Left ventricle myocardium superior (tissue), 1 donor: ENCODE data around the gene PUS7L. TPM values are rescaled to one million over a fixed set of nuclear protein-coding genes. Genes with fewer than 3 reads are reported as not detected.
A peak's percentile ranks its signal among the peaks of the same experiment; 100 is the strongest.
"Not testable (repeated sequence)": the region's sequence is repeated elsewhere in the genome, so short reads cannot be mapped to it uniquely, and the experiment has no call there.

Experiments used
- ATAC-seq: fragments of 200-7000 bp; cut with Tn5 transposase; one replicate; pipeline ENCODE4 v1.9.1; 2020; ENCODE audit warnings: mild to moderate bottlenecking, moderate library complexity
- DNase-seq: peaks from one replicate; pipeline ENCODE4 v3.0.0-alpha.2; 2020
- intact Hi-C: fragments of 100-400 bp; cut with micrococcal nuclease; formaldehyde crosslinking; loops from one replicate; pipeline ENCODE4 v1.11.0; 2022
- total RNA-seq: library from RNA; stranded (reverse); fragmentation: NEBNext Ultra II Directional; extraction: Animal tissue kit (Norgen Biotek cat#: 25700); gene quantifications from one replicate; pipeline ENCODE4 v1.2.1, GENCODE V29; 2021
- donor health status: DM: no; HTN: yes; CAD: no; lungs with severe emphysema.

PUS7L gene
- total RNA-seq, 1 donor from 2014 or later: 5.1 TPM

- peak; percentile 44 for ATAC-seq
Observed at GRCh38 chr12:43758247-43758727, 303 bp downstream of the PUS7L start.

GRCh38 chr12:43754015-43754414, 4.6 kb downstream of the PUS7L start:
- DNase-seq (no peak), ATAC-seq (no peak)
- intact Hi-C loops: no loop called here

More at GRCh38 chr12:43758247-43758727, 303 bp downstream of the PUS7L start:
- intact Hi-C loops: no loop called here
- peak; percentile 35 for DNase-seq

GRCh38 chr12:43751360-43751759, 7.2 kb downstream of the PUS7L start:
- intact Hi-C loops, ATAC-seq, DNase-seq: not testable (repeated sequence)

GRCh38 chr12:43750814-43751213, 7.8 kb downstream of the PUS7L start:
- intact Hi-C loops: no loop called here
- no peak for DNase-seq
- no peak for ATAC-seq

- intact Hi-C loops: no loop called here
- no peak for ATAC-seq
- no peak for DNase-seq
Observed at GRCh38 chr12:43749016-43749415, 9.6 kb downstream of the PUS7L start.

- DNase-seq: no peak
- no peak for ATAC-seq
- intact Hi-C loops: no loop called here
Observed at GRCh38 chr12:43744826-43745225, 13.8 kb downstream of the PUS7L start.

GRCh38 chr12:43742106-43742505, 16.5 kb downstream of the PUS7L start:
- ATAC-seq (no peak), DNase-seq (no peak)
- intact Hi-C loops: no loop called here

GRCh38 chr12:43740511-43741100, 18.0 kb downstream of the PUS7L start:
- DNase-seq (no peak), ATAC-seq (no peak)
- intact Hi-C loops: no loop called here

GRCh38 chr12:43737646-43738045, 20.9 kb downstream of the PUS7L start:
- ATAC-seq (no peak), DNase-seq (no peak)
- intact Hi-C loops: no loop called here

- no peak for ATAC-seq
- intact Hi-C loops: no loop called here
- DNase-seq: no peak
Observed at GRCh38 chr12:43736927-43737440, 21.6 kb downstream of the PUS7L start.

- ATAC-seq (no peak), DNase-seq (no peak)
- intact Hi-C loops: no loop called here
Observed at GRCh38 chr12:43733687-43734086, 24.9 kb downstream of the PUS7L start.

GRCh38 chr12:43730283-43730682, 28.3 kb downstream of the PUS7L start:
- intact Hi-C loops: no loop called here
- DNase-seq (no peak), ATAC-seq (no peak)

GRCh38 chr12:43728698-43729097, 29.9 kb downstream of the PUS7L start:
- intact Hi-C loops: no loop called here
- no peak for ATAC-seq
- no peak for DNase-seq

- intact Hi-C loops: no loop called here
- ATAC-seq (no peak), DNase-seq (no peak)
Observed at GRCh38 chr12:43728117-43728516, 30.5 kb downstream of the PUS7L start.

- no peak for ATAC-seq
- intact Hi-C loops: no loop called here
- no peak for DNase-seq
Observed at GRCh38 chr12:43723134-43723533, 35.5 kb downstream of the PUS7L start.

GRCh38 chr12:43722621-43723020, 36.0 kb downstream of the PUS7L start:
- ATAC-seq: no peak
- intact Hi-C loops: no loop called here
- DNase-seq: no peak

- ATAC-seq (no peak), DNase-seq (no peak)
- intact Hi-C loops: no loop called here
Observed at GRCh38 chr12:43711348-43711747, 47.2 kb downstream of the PUS7L start.

GRCh38 chr12:43703772-43704171, 54.8 kb downstream of the PUS7L start:
- ATAC-seq, intact Hi-C loops, DNase-seq: not testable (repeated sequence)

- intact Hi-C loops, DNase-seq, ATAC-seq: not testable (repeated sequence)
Observed at GRCh38 chr12:43701194-43701593, 57.4 kb downstream of the PUS7L start.

GRCh38 chr12:43696154-43696553, 62.4 kb downstream of the PUS7L start:
- intact Hi-C loops: no loop called here

GRCh38 chr12:43694879-43695278, 63.7 kb downstream of the PUS7L start:
- DNase-seq (no peak), ATAC-seq (no peak)
- intact Hi-C loops: no loop called here

More at GRCh38 chr12:43696154-43696553, 62.4 kb downstream of the PUS7L start:
- DNase-seq (no peak), ATAC-seq (no peak)
